K562 (cell line): Measurements from ENCODE around the gene PLEKHN1. TPM values are rescaled to one million over a fixed set of nuclear protein-coding genes. Genes with fewer than 3 reads are reported as not detected.

Source experiments
- ATAC-seq: fragments of 200-7000 bp; cut with Tn5 transposase; 3 replicates; pipeline ENCODE4 v1.9.1; 2020; ENCODE audit warnings: moderate library complexity
- BruUV-seq: library from RNA; stranded (reverse); fragments of 400-500 nt; replicated peaks from 2 replicates; lab custom pipeline; 2021; lab: Mats Ljungman, UMichigan
- CTCF ChIA-PET: fragments of 300-600 bp; formaldehyde crosslinking; extraction: SDS; loops from one replicate; lab custom pipeline; 2021; ENCODE audit warnings: low intra/inter-chr PET ratio; lab: Yijun Ruan, JAX
- POLR2A ChIA-PET: fragments of 300-600, 350-650 bp; sonication (Branson Sonifier 250); formaldehyde crosslinking; extraction: SDS; loops from one replicate; lab custom pipeline; 2021; ENCODE audit warnings: antibody characterized with exemption, inconsistent platforms; lab: Yijun Ruan, JAX
- DNase-seq, 4 experiments: peaks; one replicate each; pipeline versions ENCODE4 v3.0.0 to v3.0.0-alpha.2; 2011 to 2018; ENCODE audit warnings: low spot score in 3 of 4, mixed read lengths in 3 of 4; ENCODE audit errors: extremely low read depth in 1 of 4
- FAIRE-seq: peaks from 2 replicates; lab custom pipeline; 2011; peaks lifted over from hg19 to GRCh38; lab: Jason Lieb, UNC
- H2AFZ ChIP-seq: 2 replicates; pipeline ENCODE4 v1.6.0; 2011; ENCODE audit warnings: low read depth, low read length, control low read depth, inconsistent platforms
- H3K27ac ChIP-seq: fragments of 200-600 bp; 3 replicates; pipeline ENCODE4 v1.8.0; 2011; ENCODE audit warnings: low read depth, mild to moderate bottlenecking, control low read depth, inconsistent platforms, low read length, moderate library complexity, mixed read lengths; ENCODE audit errors: extremely low read depth
- H3K27me3 ChIP-seq, 2 experiments: fragments of 300-600 bp in 1 of 2; 2 replicates in 1 of 2; 3 replicates in 1 of 2; pipeline versions ENCODE4 v1.6.0 to v1.8.0; 2011; ENCODE audit warnings: inconsistent platforms in 2 of 2, low read length in 2 of 2, mild to moderate bottlenecking in 1 of 2, mixed read lengths in 1 of 2, moderate library complexity in 1 of 2; ENCODE audit not compliant: control insufficient read depth in 2 of 2, insufficient read depth in 2 of 2
- H3K36me3 ChIP-seq: fragments of 300-600 bp; 3 replicates; pipeline ENCODE4 v1.8.0; 2011; ENCODE audit warnings: mild to moderate bottlenecking, low read length, inconsistent platforms; ENCODE audit not compliant: control insufficient read depth, insufficient read depth
- H3K4me1 ChIP-seq, 2 experiments: fragments of 200-600 bp in 1 of 2; replicated peaks in 1 of 2; 2 replicates in 1 of 2; 3 replicates in 1 of 2; pipeline versions ENCODE4 v1.5.1 to v1.8.0; 2011; ENCODE audit warnings: inconsistent platforms in 2 of 2, low read length in 2 of 2, mild to moderate bottlenecking in 1 of 2, mixed read lengths in 1 of 2, moderate library complexity in 1 of 2; ENCODE audit not compliant: control insufficient read depth in 2 of 2, insufficient read depth in 2 of 2
- H3K4me2 ChIP-seq: 2 replicates; pipeline ENCODE4 v1.6.1; 2011; ENCODE audit warnings: low read length, control low read depth, inconsistent platforms, mixed read lengths; ENCODE audit not compliant: insufficient read depth
- H3K4me3 ChIP-seq: fragments of 200-600 bp; sonication (generic), shearing (Covaris generic); 2 replicates; pipeline ENCODE4 v1.5.1; 2016; ENCODE audit warnings: control low read depth, inconsistent platforms
- H3K79me2 ChIP-seq: fragments of 200-600 bp; 3 replicates; pipeline ENCODE4 v1.8.0; 2011; ENCODE audit warnings: low read length, inconsistent platforms; ENCODE audit not compliant: control insufficient read depth, insufficient read depth
- H3K9ac ChIP-seq, 2 experiments: 2 replicates each; pipeline versions ENCODE4 v1.6.0 to v1.6.1; 2011; ENCODE audit warnings: low read depth in 2 of 2, low read length in 2 of 2, control low read depth in 1 of 2, inconsistent platforms in 1 of 2, mild to moderate bottlenecking in 1 of 2, mixed read lengths in 1 of 2; ENCODE audit not compliant: insufficient read depth in 1 of 2
- H3K9me1 ChIP-seq: one replicate; pipeline ENCODE4 v1.6.0; 2011; ENCODE audit warnings: inconsistent platforms, mild to moderate bottlenecking, low read length, moderate library complexity; ENCODE audit not compliant: control insufficient read depth, insufficient read depth
- H3K9me3 ChIP-seq: replicated peaks from 2 replicates; pipeline ENCODE4 v1.5.1; 2011; ENCODE audit warnings: low read depth, low read length, inconsistent platforms; ENCODE audit not compliant: control insufficient read depth, insufficient read depth
- H4K20me1 ChIP-seq: replicated peaks from 2 replicates; pipeline ENCODE4 v1.6.1; 2011; ENCODE audit warnings: low read length, inconsistent platforms, mixed read lengths; ENCODE audit not compliant: control insufficient read depth, insufficient read depth
- BCL6 ChIP-seq: fragments of 250-450 bp; sonication (Bioruptor Pico); IDR thresholded peaks from 2 replicates; pipeline ENCODE4 v1.4.0; 2020
- CHD4 ChIP-seq: fragments of 200-600 bp; sonication (generic); IDR thresholded peaks from 3 replicates; pipeline ENCODE4 v1.6.1; 2012; ENCODE audit warnings: low read depth, mild to moderate bottlenecking, mixed read lengths, low read length, inconsistent platforms; ENCODE audit not compliant: insufficient read depth, insufficient replicate concordance, poor library complexity, severe bottlenecking
- FOS ChIP-seq: IDR thresholded peaks from 3 replicates; pipeline ENCODE4 v1.6.1; 2011; ENCODE audit not compliant: insufficient read length; ENCODE audit errors: extremely low read depth
- FOXA1 ChIP-seq: fragments of 450-650 bp; IDR thresholded peaks from 2 replicates; pipeline ENCODE4 v1.6.1; 2016; ENCODE audit warnings: mild to moderate bottlenecking, borderline replicate concordance
- MBD2 ChIP-seq: sonication (generic); IDR thresholded peaks from 2 replicates; pipeline ENCODE4 v1.6.1; 2016; ENCODE audit warnings: low read depth, borderline replicate concordance
- MTF1 ChIP-seq: fragments of 250-450 bp; sonication (Bioruptor Pico); IDR thresholded peaks from 2 replicates; pipeline ENCODE4 v1.9.0; 2021; ENCODE audit warnings: moderate library complexity, mild to moderate bottlenecking, inconsistent platforms, borderline replicate concordance
- NCOA6 ChIP-seq: fragments of 450-650 bp; IDR thresholded peaks from 2 replicates; pipeline ENCODE4 v1.6.1; 2017; ENCODE audit warnings: mild to moderate bottlenecking
- PCBP1 ChIP-seq: fragments of 200-400 bp; formaldehyde crosslinking; IDR thresholded peaks from 2 replicates; pipeline ENCODE4 v1.6.1; 2018; ENCODE audit warnings: mild to moderate bottlenecking, low read depth, low read length; ENCODE audit not compliant: poor library complexity, severe bottlenecking
- RBM14 ChIP-seq: fragments of 200-400 bp; formaldehyde crosslinking; IDR thresholded peaks from 2 replicates; pipeline ENCODE4 v1.6.1; 2018; ENCODE audit warnings: low read depth, mild to moderate bottlenecking, low read length, moderate library complexity, borderline replicate concordance; ENCODE audit not compliant: insufficient read depth
- TBP ChIP-seq: optimal IDR thresholded peaks from 2 replicates; pipeline ENCODE3; 2011; ENCODE audit warnings: low read depth, low read length, improper control_type of control experiment
- TEAD2 ChIP-seq: fragments of 450-650 bp; IDR thresholded peaks from 2 replicates; pipeline ENCODE4 v1.6.1; 2016; ENCODE audit warnings: missing genetic modification characterization, control low read depth, missing compliant biosample characterization
- TGIF2 ChIP-seq: sonication (generic); formaldehyde crosslinking; IDR thresholded peaks from 2 replicates; pipeline ENCODE4 v1.8.1; 2022; ENCODE audit warnings: mild to moderate bottlenecking, missing genetic modification reagents, moderate library complexity
- ZNF24 ChIP-seq: fragments of 450-650 bp; IDR thresholded peaks from 2 replicates; pipeline ENCODE4 v1.6.1; 2016
- ZNF354B ChIP-seq: fragments of 250-450 bp; sonication (Bioruptor Pico); IDR thresholded peaks from 2 replicates; pipeline ENCODE4 v1.4.0; 2020
- WGBS: fragments of 100-300 bp; shearing (Covaris generic); methylation state at CpG from one replicate; pipeline ENCODE4 v1.1.6; 2016; ENCODE audit warnings: low coverage, mixed read lengths; ENCODE audit not compliant: insufficient coverage; ENCODE audit errors: missing lambda C conversion rate; 5-methylcytosine and 5-hydroxymethylcytosine counted together
- in situ Hi-C: fragments of 300-500 bp; cut with MboI; formaldehyde crosslinking; loops from 4 replicates; pipeline ENCODE4 v1.15.0; 2018; ENCODE audit warnings: inconsistent platforms, mixed read lengths
- intact Hi-C: fragments of 100-400 bp; cut with micrococcal nuclease; formaldehyde crosslinking; loops from 2 replicates; pipeline ENCODE4 v1.14.2; 2022
- polyA plus RNA-seq, 8 experiments: library from polyadenylated mRNA; depleted of rRNA in 4 of 8; stranded (reverse) in 5 of 8; unstranded in 3 of 8; fragments of >200 nt; fragmentation: Nextera tagmentation in 2 of 8; fragmentation: Illumina TruSeq in 1 of 8; extraction: Ambion mirVana in 2 of 8; extraction: Trizol in 1 of 8; gene quantifications; 2 replicates each; pipeline versions ENCODE4 v1.2.1 to v1.2.3, GENCODE V29; 2011 to 2014; ENCODE audit warnings: inconsistent platforms in 1 of 8, missing spikeins in 1 of 8
- total RNA-seq, 7 experiments: library from RNA; depleted of rRNA in 6 of 7; stranded (reverse); fragments of >200 nt in 6 of 7; fragmentation: Illumina TruSeq in 2 of 7; extraction: Trizol in 2 of 7; gene quantifications; 2 replicates each; pipeline versions ENCODE4 v1.2.1 to v1.2.3, GENCODE V29; 2011 to 2021; ENCODE audit warnings: low replicate concordance in 1 of 7
- TF ChIP-seq, protein P1 (sequence below): fragments of 200-400 bp; formaldehyde crosslinking; IDR thresholded peaks from 2 replicates; pipeline ENCODE4 v1.6.1; 2017; ENCODE audit warnings: mild to moderate bottlenecking, low read depth, low read length, moderate library complexity
- TF ChIP-seq, protein P2 (sequence below): fragments of 250-450 bp; sonication (Bioruptor Pico); IDR thresholded peaks from 2 replicates; pipeline ENCODE4 v1.4.0; 2020; ENCODE audit warnings: borderline replicate concordance
- TF ChIP-seq, protein P3 (sequence below): sonication (generic); formaldehyde crosslinking; IDR thresholded peaks from 2 replicates; pipeline ENCODE4 v1.8.0; 2022; ENCODE audit warnings: mild to moderate bottlenecking, missing genetic modification reagents

PLEKHN1 gene
- total and polyA plus RNA-seq, 9 of the 15 experiments (the other 6 are each of a cell fraction or from before 2014, with no cell fraction given), result 0.07 to 1.5 (median 0.13) TPM; not detected in 2

DNA sequence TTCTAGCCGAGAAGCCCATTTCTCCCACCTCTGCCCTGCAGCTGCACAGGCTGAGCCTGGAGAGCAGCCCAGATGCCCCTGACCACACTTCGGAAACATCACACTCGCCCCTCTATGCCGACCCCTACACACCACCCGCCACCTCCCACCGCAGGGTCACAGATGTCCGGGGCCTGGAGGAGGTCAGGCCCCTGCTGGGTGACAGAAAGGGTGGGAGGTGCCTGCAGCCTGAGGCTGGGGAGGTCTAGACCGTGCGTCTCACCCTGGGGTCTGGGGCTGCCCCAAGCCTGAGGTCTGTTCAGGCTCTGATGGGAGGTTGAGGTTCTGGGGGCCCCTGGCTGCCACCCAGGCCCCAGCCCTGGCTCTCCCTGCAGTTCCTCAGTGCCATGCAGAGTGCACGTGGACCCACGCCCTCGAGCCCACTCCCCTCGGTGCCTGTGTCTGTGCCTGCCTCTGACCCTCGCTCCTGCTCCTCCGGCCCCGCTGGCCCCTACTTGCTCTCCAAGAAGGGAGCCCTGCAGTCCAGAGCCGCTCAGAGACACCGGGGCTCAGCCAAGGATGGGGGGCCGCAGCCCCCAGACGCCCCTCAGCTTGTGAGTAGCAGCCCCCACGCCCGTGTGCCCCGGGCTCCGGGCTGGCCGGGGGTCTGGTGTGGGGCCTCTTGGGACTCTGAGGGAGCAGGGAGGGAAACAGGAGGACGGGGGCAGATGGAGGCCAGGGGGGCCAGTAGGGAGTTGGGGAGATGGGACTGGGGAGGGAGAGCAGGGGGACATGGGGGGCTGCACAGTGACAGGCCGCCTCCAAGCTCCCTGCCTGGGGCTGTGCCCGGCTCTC, 7.4 kb downstream of the PLEKHN1 start:
- DNase-seq (no peak), FAIRE-seq (no peak), ATAC-seq (no peak)
- 28% methylated on average over 21 of the region's 28 CpGs for WGBS
- peaks cover 6% of the 10 kb centered on the region for H3K9me3 ChIP-seq
- peaks cover under 1 to 43% of the 10 kb centered on the region in 2 experiments; a peak in 3 of 5 replicates for H3K27me3 ChIP-seq
- no peaks in the 10 kb centered on the region for H3K36me3 ChIP-seq
- H3K4me3 ChIP-seq, result no peak overlapping the region
- intact Hi-C loops (no loop called here), in situ Hi-C loops (no loop called here)
- H3K9me1 ChIP-seq, result no peaks in the 10 kb centered on the region
- POLR2A ChIA-PET, result interaction anchor here (1.0 kb wide), 1 partner anchor 8 kb away, joined by 3 read pairs; no protein-coding TSS in a partner anchor
- BruUV-seq, result no TSS peak
- no peak overlapping the region for H2AFZ ChIP-seq
- H3K4me1 ChIP-seq, result peaks cover 0 to 68% of the 10 kb centered on the region in 2 experiments; a peak in 3 of 5 replicates
- H3K79me2 ChIP-seq, result no peaks in the 10 kb centered on the region
- H3K27ac ChIP-seq, result no peak overlapping the region
- H4K20me1 ChIP-seq, result no peaks in the 10 kb centered on the region
- TF ChIP-seq MTF1 (CRISPR knock-in tag), result no peak
- TF ChIP-seq ZNF354B (CRISPR knock-in tag), result no peak
- no peak for TF ChIP-seq NCOA6
- TF ChIP-seq ZNF24, result no peak
- TF ChIP-seq BCL6 (CRISPR knock-in tag), result no peak
- TF ChIP-seq FOXA1, result no peak
- no peak for TF ChIP-seq CHD4
- no peak for TF ChIP-seq TGIF2
- TF ChIP-seq, protein P1, sequence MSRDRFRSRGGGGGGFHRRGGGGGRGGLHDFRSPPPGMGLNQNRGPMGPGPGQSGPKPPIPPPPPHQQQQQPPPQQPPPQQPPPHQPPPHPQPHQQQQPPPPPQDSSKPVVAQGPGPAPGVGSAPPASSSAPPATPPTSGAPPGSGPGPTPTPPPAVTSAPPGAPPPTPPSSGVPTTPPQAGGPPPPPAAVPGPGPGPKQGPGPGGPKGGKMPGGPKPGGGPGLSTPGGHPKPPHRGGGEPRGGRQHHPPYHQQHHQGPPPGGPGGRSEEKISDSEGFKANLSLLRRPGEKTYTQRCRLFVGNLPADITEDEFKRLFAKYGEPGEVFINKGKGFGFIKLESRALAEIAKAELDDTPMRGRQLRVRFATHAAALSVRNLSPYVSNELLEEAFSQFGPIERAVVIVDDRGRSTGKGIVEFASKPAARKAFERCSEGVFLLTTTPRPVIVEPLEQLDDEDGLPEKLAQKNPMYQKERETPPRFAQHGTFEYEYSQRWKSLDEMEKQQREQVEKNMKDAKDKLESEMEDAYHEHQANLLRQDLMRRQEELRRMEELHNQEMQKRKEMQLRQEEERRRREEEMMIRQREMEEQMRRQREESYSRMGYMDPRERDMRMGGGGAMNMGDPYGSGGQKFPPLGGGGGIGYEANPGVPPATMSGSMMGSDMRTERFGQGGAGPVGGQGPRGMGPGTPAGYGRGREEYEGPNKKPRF, result no peak
- TF ChIP-seq TEAD2, result no peak
- no peak for TF ChIP-seq TBP
- peak; percentile 48 for TF ChIP-seq PCBP1
- 0 out of 2 replicates have a peak, but pooled peaks have one; percentile 15 for TF ChIP-seq RBM14
- TF ChIP-seq, protein P2, sequence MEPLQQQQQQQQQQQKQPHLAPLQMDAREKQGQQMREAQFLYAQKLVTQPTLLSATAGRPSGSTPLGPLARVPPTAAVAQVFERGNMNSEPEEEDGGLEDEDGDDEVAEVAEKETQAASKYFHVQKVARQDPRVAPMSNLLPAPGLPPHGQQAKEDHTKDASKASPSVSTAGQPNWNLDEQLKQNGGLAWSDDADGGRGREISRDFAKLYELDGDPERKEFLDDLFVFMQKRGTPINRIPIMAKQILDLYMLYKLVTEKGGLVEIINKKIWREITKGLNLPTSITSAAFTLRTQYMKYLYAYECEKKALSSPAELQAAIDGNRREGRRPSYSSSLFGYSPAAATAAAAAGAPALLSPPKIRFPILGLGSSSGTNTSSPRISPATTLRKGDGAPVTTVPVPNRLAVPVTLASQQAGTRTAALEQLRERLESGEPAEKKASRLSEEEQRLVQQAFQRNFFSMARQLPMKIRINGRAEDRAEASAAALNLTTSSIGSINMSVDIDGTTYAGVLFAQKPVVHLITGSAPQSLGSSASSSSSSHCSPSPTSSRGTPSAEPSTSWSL (CRISPR knock-in tag), result no peak
- no peak for TF ChIP-seq FOS
- no peak for TF ChIP-seq MBD2
- TF ChIP-seq, protein P3, sequence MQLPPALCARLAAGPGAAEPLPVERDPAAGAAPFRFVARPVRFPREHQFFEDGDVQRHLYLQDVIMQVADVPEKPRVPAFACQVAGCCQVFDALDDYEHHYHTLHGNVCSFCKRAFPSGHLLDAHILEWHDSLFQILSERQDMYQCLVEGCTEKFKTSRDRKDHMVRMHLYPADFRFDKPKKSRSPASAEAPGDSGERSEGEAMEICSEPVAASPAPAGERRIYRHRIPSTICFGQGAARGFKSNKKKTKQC (CRISPR knock-in tag), result no peak
- peak overlapping the region in 1 of 2 experiments; percentile 24; a peak in 2 of 4 replicates for H3K9ac ChIP-seq
- no peak overlapping the region for H3K4me2 ChIP-seq
- CTCF ChIA-PET, result no interaction called here
